Subcutaneous adipose tissue (tissue), 4 donors: ENCODE measurements around the gene KCNMA1. TPM values are rescaled to one million over a fixed set of nuclear protein-coding genes. Genes with fewer than 3 reads are reported as not detected.

ENCODE experiments used
- CTCF ChIP-seq: fragments of 450-650 bp; IDR thresholded peaks from one replicate; pipeline ENCODE4 v1.5.1; 2016; ENCODE audit warnings: low read depth, mild to moderate bottlenecking, control low read depth, antibody characterized with exemption, moderate library complexity
- total RNA-seq, 4 donors: library from RNA; depleted of rRNA; stranded (reverse); fragments of >200 nt; gene quantifications; one replicate each; pipeline ENCODE4 v1.1.0, GENCODE V29; 2016

KCNMA1 gene
- total RNA-seq, 4 donors from 2014 or later: 10.3 to 91.5 (median 23.8) TPM

GRCh38 chr10:77186936-77187335 is 450.7 kb downstream of the KCNMA1 start:
- no peak for TF ChIP-seq CTCF

GRCh38 chr10:77185696-77186095 is 451.9 kb downstream of the KCNMA1 start:
- no peak for TF ChIP-seq CTCF

GRCh38 chr10:77182803-77183202 is 454.8 kb downstream of the KCNMA1 start:
- no peak for TF ChIP-seq CTCF

GRCh38 chr10:77180794-77181193 is 456.8 kb downstream of the KCNMA1 start:
- TF ChIP-seq CTCF: no peak

- no peak for TF ChIP-seq CTCF
Measured at GRCh38 chr10:77180104-77180503, 457.5 kb downstream of the KCNMA1 start.

- no peak for TF ChIP-seq CTCF
Measured at GRCh38 chr10:77179015-77179695, 458.5 kb downstream of the KCNMA1 start.

- TF ChIP-seq CTCF: no peak
Measured at GRCh38 chr10:77177589-77177988, 460.0 kb downstream of the KCNMA1 start.
